Measurements from ENCODE around the gene PARVB. TPM values are rescaled to one million over a fixed set of nuclear protein-coding genes. Genes with fewer than 3 reads are reported as not detected.

The PARVB gene, protein sequence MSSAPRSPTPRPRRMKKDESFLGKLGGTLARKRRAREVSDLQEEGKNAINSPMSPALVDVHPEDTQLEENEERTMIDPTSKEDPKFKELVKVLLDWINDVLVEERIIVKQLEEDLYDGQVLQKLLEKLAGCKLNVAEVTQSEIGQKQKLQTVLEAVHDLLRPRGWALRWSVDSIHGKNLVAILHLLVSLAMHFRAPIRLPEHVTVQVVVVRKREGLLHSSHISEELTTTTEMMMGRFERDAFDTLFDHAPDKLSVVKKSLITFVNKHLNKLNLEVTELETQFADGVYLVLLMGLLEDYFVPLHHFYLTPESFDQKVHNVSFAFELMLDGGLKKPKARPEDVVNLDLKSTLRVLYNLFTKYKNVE
- total RNA-seq, result 36.4 TPM

DNA sequence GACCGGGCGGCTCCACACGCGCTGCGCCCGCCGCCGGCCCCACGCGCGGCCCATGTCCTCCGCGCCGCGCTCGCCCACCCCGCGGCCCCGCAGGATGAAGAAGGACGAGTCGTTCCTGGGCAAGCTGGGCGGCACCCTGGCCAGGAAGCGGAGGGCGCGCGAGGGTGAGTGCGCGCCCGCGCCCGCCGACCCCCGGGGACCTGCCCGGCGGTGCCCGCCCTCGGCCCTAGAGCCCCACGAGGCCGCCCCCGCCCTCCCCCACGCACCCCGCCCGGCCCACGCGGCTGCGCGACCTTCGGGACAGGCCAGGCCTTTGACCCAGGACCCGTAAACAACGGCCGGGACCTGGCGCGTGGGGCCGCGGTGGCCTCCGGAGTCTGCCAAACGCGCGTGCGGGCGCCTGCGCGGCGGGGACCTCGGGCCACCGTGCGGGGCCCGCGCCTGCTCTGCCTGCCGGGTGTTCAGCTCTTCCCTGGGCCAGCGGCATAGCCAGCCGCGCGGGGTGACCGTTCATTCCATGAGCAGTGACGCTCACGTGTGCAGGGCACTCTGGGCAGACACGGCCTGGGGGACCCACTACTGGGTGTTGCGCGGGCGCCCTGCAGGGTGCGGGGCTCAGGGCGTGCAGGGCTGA, at the start of gene PARVB:
Gene PARVB (plus strand): TSS at position 15 of the 634 bp plus-strand sequence. CDS start 38 bp downstream, at position 53.

GRCh38 chr22:44180706-44181032, 156.6 kb downstream of the PARVB start, which contains the start of gene PARVG:
Gene PARVG, plus strand, starts transcription at chr22:44180925. Its CDS starts 2,405 bp downstream, at chr22:44183330.

Other genes with a start within 250 kb of the PARVB start
- gene EFCAB6, start 212.0 kb upstream of the PARVB start, total RNA-seq, result 10.7 TPM
- 1.8 TPM for gene SULT4A1, start 161.8 kb upstream of the PARVB start, total RNA-seq
- not detected for gene PNPLA5, start 132.3 kb upstream of the PARVB start, total RNA-seq
- gene PNPLA3, start 100.5 kb upstream of the PARVB start, total RNA-seq, result 1.3 TPM
- 44.5 TPM for gene SAMM50, start 68.9 kb upstream of the PARVB start, total RNA-seq
- gene PARVG, start 156.6 kb downstream of the PARVB start, total RNA-seq, result 11.1 TPM